NCI-H446 (cell line): ENCODE measurements around the gene FAM204A.

ENCODE experiments used
- DNase-seq, 2 experiments: peaks; one replicate each; lab custom pipeline; 2025; lab: John Stamatoyannopoulos, UW

FAM204A gene

DNA sequence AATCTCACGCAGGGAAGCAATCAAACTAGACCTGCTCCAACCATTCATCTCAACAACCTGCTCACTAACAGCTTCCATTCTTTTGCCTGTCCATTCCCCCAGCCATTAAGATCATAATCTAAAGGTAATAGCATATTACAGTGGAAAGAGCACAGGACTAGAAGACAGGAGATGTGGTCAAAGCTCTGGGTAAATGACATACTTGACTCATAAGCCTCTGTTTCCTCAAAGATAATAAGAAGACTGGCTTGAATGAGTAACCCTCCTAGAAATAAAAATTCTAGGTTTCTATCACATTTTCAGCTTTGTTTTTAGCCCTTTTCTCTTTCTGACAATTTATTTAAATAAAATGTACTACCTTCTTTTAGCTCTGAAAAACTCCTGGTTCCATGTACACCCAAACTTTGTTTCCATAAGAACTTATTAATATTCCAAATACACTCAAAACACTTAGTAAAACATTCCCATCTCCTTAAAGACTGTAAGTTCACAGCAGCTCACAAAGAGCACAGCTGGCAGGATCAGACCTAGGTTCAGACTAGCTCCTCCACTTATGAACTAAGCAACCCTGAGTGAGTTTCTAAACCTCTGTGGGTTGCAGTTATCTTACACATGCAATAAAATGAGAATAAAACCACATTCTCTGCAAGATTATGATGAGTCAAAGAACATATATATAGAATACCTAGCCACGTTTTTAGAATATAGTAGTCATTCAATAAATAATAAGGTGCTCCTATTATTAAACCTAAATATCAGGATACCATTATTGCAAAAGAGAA is 11.6 kb downstream of the FAM204A start:
- no peak for DNase-seq

DNA sequence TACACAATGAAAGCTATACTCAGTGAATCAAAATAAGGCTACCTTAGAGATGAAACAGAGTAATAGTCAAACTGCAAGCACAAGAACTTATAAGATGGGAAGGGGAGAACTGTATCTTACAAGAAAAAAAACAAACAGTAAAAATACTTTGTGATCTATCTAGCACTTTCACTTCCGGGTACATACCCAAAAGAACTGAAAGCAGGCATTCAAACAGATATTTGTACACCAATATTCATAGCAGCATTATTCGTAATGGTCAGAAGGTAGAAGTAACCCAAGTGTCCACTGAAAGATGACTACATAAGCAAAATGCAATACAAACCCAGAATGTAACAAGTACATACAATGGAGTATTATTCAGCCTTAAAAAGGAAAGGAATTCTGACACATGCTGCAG is 18.0 kb downstream of the FAM204A start:
- DNase-seq, result no peak

DNA sequence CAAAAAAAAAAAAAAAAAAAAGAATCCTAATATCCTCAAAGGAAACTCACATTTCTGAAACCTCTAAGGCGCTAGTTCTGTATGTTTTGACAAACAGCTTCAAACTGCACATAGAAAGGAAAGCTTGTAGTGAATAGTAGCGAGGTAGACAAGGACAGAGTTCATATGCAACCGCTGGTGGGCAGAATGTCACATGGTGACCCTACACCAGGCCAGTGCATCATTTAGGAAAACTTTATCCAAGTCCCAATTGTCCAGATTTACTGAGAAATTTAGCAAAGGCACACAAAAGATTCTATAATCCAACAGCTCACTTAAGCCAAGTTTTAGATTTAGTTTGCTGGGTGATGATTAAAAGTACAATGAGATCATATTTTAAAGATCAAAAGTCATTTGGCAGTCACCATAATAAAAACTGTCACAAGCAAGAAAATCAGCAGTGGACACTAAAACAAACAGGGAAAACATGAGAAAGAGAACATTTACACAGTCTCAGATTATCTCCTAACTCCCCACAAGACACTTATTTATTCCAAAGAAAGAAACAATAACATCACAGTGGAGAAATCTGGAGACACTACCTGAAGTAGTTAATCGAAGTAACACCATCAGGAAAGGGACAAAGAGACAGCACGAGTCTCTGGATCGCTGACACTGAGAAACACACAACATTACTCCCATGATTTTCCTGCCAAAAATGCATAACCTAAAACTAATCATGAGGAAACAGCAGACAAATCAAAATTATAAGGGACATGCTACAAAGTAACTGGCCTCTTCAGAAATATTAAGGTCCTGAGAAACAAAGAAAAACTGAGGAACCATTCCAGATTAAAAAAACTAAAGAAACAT is 20.2 kb downstream of the FAM204A start:
- peak in 1 of 2 experiments; percentile 1 for DNase-seq

DNA sequence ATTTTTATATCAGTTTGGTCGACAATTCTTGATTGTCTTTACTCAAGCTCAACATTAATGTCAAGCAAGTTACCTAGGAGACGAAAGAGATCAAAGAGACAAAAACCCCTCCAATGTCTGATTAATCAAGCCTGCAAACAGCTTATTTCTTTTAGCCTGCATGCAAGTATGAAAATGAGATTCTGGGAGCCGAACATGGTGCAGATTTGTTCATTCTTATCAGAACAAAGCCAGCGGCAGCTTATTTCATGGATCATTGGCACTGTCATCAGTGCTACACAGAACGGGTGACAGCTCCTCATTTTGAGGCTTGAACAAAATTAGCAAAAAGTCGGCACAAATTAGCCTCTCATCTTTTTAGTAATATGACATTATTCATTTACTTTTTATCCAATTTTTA is 26.5 kb downstream of the FAM204A start:
- no peak for DNase-seq

- DNase-seq, result no peak
Observed at GRCh38 chr10:118314882-118315281, 27.2 kb downstream of the FAM204A start.

DNA sequence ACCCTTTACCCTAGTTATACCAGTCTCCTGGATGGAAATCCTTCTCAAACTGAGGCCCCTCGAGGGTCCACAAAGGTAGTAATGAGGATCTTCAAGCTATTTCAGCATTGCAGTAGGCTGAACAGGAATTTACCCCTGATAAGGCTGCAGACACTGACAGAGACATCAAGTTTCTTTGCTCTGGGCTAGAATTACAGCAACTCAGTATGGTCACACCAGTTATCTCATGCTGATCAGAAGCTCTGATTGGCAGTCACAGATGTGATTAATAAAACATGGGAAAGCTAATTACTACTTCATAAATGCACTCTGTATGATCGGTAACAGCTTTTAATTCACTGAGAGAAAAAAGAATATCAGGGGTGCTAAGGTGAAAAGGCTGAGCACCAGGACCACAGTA is 30.6 kb downstream of the FAM204A start:
- DNase-seq, result no peak

GRCh38 chr10:118310822-118311221 is 31.3 kb downstream of the FAM204A start:
- no peak for DNase-seq

DNA sequence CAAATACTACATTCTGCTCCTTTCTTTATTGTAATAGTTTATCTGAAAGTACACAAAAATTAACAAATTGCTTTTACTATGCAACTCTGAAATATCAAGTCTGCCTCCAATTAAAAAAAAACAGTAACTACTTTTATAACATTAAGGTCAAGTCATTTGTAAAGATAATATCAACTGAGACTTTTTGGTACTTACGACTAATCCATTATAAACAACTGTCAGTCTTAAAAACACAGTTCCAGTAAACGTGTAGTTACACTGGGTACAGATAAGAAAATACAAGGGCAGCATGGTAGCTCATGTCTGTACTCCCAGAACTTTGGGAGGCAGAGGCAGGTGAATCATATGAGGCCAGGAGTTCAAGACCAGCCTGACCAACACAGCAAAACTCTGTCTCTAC is 32.2 kb downstream of the FAM204A start:
- no peak for DNase-seq

DNA sequence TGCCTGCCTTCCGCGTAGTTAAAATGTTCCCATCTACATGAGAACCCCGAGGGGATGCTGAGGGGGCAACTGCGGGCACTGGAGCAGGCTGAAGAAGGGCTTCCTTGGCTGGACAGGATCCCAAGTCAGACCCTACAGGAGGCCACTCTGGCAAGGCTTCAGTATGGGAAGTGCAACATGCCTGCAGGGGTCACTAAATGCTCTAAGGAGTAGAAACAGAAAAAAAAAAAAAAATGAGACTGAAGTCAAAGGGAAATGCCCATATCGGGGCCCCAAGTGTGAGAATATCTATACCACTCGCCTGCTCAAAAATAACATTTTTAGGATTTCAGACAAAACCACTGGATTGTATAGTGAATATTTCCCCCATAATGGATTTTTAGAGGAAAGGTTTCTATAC is 33.5 kb downstream of the FAM204A start:
- DNase-seq, result no peak

- DNase-seq, result no peak
Observed at GRCh38 chr10:118307859-118308258, 34.3 kb downstream of the FAM204A start.

DNA sequence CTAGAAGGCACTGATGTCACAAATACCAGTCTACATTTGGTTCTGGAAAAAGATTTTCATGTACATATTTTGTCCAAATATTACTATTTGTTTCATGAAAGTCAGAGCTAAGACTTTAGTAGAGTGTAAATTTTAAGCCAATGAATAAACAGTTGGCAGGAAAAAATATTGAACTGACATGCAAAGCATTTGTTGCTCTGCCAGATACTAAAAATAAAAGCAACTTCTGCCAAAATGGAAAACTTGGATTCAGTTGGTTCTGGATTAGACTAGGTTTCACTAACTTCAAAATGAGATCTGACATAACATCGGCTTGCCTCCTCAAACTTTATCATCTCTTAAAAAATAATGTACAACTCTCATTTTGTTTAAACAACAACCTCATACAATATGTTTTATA is 34.9 kb downstream of the FAM204A start:
- no peak for DNase-seq

GRCh38 chr10:118305730-118306129 is 36.4 kb downstream of the FAM204A start:
- DNase-seq, result no peak

DNA sequence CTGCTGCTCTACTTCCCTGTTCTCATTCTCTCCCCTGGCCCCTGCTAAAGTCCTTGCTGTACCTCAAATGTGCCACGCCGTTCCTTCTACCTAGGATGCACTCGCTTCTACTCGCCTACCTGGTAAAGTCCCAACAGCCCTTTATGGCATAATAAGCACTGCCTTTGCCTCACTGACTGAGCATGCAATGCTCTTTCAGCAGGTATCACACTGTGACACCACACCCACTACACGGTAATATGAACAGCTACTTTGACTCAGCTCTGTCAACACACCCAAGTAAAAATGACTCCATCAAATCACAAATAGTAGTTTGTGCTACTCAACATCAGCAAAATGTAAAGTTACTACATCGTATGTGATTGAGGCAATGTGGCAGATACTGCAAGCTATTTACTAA is 37.6 kb downstream of the FAM204A start:
- DNase-seq, result no peak

- no peak for DNase-seq
Observed at GRCh38 chr10:118301211-118301610, 40.9 kb downstream of the FAM204A start.

DNA sequence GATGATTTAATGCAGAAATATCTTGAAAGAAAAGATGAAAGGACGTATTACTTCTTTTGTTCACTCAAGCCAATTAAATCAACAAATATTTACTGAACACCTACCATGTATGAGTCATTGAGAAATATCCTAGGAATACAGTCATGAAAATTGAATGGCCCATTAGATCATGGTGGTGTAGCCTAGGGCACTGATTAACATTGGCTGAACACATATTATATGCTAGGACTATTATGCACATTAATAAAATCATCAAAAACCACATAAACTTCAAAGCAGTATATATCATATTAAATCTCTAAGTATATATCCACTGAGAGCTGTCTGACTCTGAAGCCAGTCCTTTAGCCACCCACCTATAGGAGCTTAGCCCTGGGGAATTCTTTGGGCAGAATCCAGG is 41.8 kb downstream of the FAM204A start:
- no peak for DNase-seq

DNA sequence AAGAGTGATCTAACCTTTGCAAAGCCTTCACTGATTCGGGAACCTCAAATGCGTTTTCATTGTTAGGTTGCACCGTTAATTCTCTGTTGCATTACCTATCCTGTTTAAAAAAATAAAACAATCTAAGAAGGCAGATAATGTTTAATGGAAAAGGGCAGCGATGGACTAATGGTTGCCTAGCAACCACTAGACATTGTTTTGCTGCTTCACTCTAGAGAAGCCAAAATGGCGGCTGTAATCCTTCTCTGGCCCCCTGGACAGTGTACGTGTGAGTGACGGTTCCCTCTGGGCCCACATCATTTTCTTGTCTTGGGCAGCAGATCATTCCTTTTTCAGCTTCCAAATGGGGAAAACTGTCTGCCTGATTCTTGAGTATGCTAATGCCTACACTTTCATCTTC is 43.3 kb downstream of the FAM204A start:
- DNase-seq, result no peak

DNA sequence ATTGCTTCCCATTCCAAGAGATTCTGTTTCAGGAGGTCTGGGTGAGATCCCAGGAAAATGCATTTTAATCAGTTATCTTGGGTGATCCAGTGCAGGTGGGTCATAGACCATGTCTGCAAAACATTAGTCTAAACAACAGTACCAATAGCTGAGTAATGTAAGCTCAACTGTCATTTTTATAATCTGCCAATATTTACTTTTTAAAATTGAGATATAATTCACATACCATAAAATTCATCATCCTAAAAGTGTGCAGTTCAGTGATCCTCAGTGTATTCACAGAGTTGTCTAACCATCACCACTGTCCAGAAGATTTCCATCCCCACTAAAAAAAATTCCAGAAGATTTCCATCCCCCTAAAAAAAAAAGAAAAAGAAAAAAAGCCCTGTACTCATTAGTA is 51.0 kb downstream of the FAM204A start:
- no peak for DNase-seq

GRCh38 chr10:118290471-118290995 is 51.6 kb downstream of the FAM204A start:
- DNase-seq, result no peak

GRCh38 chr10:118287076-118287806 is 54.9 kb downstream of the FAM204A start:
- DNase-seq, result no peak

DNA sequence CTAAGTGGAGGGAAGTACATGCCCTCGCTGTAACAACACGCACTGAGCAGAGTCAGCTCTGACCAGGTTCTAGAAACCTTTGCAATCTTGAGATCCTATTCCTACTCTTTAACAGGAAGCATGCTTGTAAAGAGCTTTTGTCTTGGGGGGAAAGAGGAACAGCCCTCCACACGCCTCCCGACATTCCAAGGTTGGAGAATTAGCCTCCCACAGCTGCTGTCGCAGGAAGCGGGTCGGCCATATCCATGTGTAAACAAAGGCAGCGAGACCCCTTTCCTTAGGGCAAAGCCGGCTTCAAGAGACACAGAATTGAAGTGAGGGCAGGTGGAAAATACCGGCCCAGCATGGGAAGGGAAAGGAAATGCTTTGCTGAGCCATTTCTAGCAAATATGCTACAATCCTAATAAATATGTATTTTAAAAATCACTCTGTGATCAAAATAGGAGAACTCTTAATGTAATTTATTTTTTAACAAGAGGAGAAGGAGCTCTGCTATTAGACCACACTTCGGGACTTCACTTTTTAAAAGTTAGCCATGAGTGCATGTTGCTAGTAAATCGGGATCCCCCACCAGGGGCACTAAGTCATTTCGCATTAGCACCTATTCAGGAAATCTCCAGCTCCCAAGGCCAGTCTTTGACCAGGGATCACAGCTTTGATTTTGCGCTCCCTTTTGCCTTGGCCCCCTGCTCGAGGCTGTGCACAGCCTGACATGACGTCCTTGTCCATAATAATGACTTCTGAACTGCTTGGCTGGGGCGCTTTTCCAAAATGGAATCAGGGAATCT is 55.9 kb downstream of the FAM204A start:
- no peak for DNase-seq

DNA sequence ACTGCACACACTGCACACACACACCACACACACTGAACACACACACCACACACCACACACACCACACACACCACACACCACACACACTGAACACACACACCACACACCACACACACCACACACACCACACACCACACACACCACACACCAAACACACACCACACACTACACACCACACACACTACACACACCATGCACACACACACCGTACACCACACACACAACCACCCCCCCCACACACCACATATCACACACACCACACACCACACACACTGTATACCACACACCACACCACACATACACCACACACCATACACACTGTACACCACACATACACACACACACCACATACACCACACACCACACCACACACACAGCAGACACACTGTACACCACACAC is 59.5 kb downstream of the FAM204A start:
- DNase-seq, result no peak

GRCh38 chr10:118278649-118279048 is 63.5 kb downstream of the FAM204A start:
- DNase-seq, result no peak
